GM18519 (cell line): ENCODE measurements around the gene SEMA4A.
"Not testable (repeated sequence)": the region's sequence is repeated elsewhere in the genome, so short reads cannot be mapped to it uniquely, and the experiment has no call there.

Experiments
- ATAC-seq: cut with Tn5 transposase; IDR thresholded peaks from one replicate; pipeline ENCODE4 v1.9.1; 2021; ENCODE audit warnings: mild to moderate bottlenecking, moderate library complexity; ENCODE audit not compliant: unreplicated experiment, low FRiP score

The SEMA4A gene

GRCh38 chr1:156190265-156190664 lies 36.9 kb downstream of the SEMA4A start:
- ATAC-seq, result not testable (repeated sequence)

- ATAC-seq, result no peak
Observed at GRCh38 chr1:156191292-156191964, 38.0 kb downstream of the SEMA4A start.

- ATAC-seq, result no peak
Observed at GRCh38 chr1:156193208-156193487, 39.8 kb downstream of the SEMA4A start.

GRCh38 chr1:156193488-156194299 lies 40.3 kb downstream of the SEMA4A start, which contains the start of gene SLC25A44:
TSS of gene SLC25A44 (plus strand) at chr1:156194104. CDS start at chr1:156199848, 5,744 bp downstream.
- ATAC-seq, result peak; percentile 89

- ATAC-seq, result no peak
Observed at GRCh38 chr1:156194300-156194652, 40.9 kb downstream of the SEMA4A start.

- ATAC-seq, result no peak
Observed at GRCh38 chr1:156195853-156196252, 42.5 kb downstream of the SEMA4A start.

GRCh38 chr1:156196445-156196844 lies 43.1 kb downstream of the SEMA4A start:
- no peak for ATAC-seq

- ATAC-seq, result no peak
Observed at GRCh38 chr1:156198831-156199349, 45.5 kb downstream of the SEMA4A start.

- ATAC-seq, result no peak
Observed at GRCh38 chr1:156200044-156200443, 46.7 kb downstream of the SEMA4A start.

- no peak for ATAC-seq
Observed at GRCh38 chr1:156203331-156203730, 49.9 kb downstream of the SEMA4A start.

- ATAC-seq, result no peak
Observed at GRCh38 chr1:156204686-156205085, 51.3 kb downstream of the SEMA4A start.

GRCh38 chr1:156211243-156211642 lies 57.9 kb downstream of the SEMA4A start:
- ATAC-seq, result no peak

GRCh38 chr1:156212130-156212529 lies 58.7 kb downstream of the SEMA4A start:
- no peak for ATAC-seq

GRCh38 chr1:156212833-156213643 lies 59.7 kb downstream of the SEMA4A start, which contains the start of gene PMF1:
TSS of gene PMF1 (plus strand) at chr1:156213007. CDS start at chr1:156213016, 9 bp downstream.
- ATAC-seq, result peak; percentile 66

GRCh38 chr1:156213644-156213966 lies 60.2 kb downstream of the SEMA4A start:
- ATAC-seq, result no peak

GRCh38 chr1:156214024-156214748 lies 60.8 kb downstream of the SEMA4A start:
- ATAC-seq, result no peak

GRCh38 chr1:156216361-156217086 lies 63.1 kb downstream of the SEMA4A start:
- not testable (repeated sequence) for ATAC-seq

GRCh38 chr1:156217871-156218270 lies 64.5 kb downstream of the SEMA4A start:
- ATAC-seq, result no peak

- no peak for ATAC-seq
Observed at GRCh38 chr1:156220226-156220625, 66.8 kb downstream of the SEMA4A start.
